Karpas-422 (cell line): ENCODE data around the gene CISH. TPM values are rescaled to one million over a fixed set of nuclear protein-coding genes. Genes with fewer than 3 reads are reported as not detected.

ENCODE experiments used
- DNase-seq: peaks from one replicate; pipeline ENCODE4 v3.0.0-alpha.2; 2015
- H2AFZ ChIP-seq: fragments of 200-600 bp; sonication (generic); 2 replicates; pipeline ENCODE4 v1.6.1; 2014; ENCODE audit warnings: antibody characterized with exemption, low read length, mixed read lengths
- H3K27ac ChIP-seq: fragments of 200-600 bp; sonication (generic); 2 replicates; pipeline ENCODE4 v1.5.1; 2014; ENCODE audit warnings: mild to moderate bottlenecking, low read length, moderate library complexity
- H3K27me3 ChIP-seq: fragments of 200-600 bp; sonication (generic); 2 replicates; pipeline ENCODE4 v1.6.1; 2014; ENCODE audit warnings: low read length, mixed read lengths
- H3K36me3 ChIP-seq: fragments of 200-600 bp; sonication (generic); 2 replicates; pipeline ENCODE4 v1.6.1; 2014; ENCODE audit warnings: low read length, mixed read lengths; ENCODE audit not compliant: insufficient read depth
- H3K4me1 ChIP-seq: fragments of 200-600 bp; sonication (generic); 2 replicates; pipeline ENCODE4 v1.6.1; 2014; ENCODE audit warnings: mild to moderate bottlenecking, low read length, mixed read lengths
- H3K4me2 ChIP-seq: fragments of 200-600 bp; sonication (generic); 2 replicates; pipeline ENCODE4 v1.6.1; 2014; ENCODE audit warnings: low read length, low read depth, mild to moderate bottlenecking; ENCODE audit not compliant: poor library complexity, severe bottlenecking
- H3K4me3 ChIP-seq: fragments of 200-600 bp; sonication (generic); 2 replicates; pipeline ENCODE4 v1.5.1; 2014; ENCODE audit warnings: mild to moderate bottlenecking, antibody characterized with exemption, low read length, mixed read lengths
- H3K79me2 ChIP-seq: fragments of 200-600 bp; sonication (generic); 2 replicates; pipeline ENCODE4 v1.6.1; 2014; ENCODE audit warnings: mild to moderate bottlenecking, low read length, mixed read lengths
- H3K9ac ChIP-seq: fragments of 200-600 bp; sonication (generic); 2 replicates; pipeline ENCODE4 v1.6.0; 2014; ENCODE audit warnings: low read length
- H3K9me2 ChIP-seq: fragments of 200-600 bp; sonication (generic), shearing (Covaris generic); replicated peaks from 2 replicates; pipeline ENCODE4 v1.6.0; 2014; ENCODE audit warnings: mild to moderate bottlenecking, low read length, moderate library complexity; ENCODE audit not compliant: insufficient read depth
- H3K9me3 ChIP-seq: fragments of 300-700, 200-600 bp; sonication (generic); 2 replicates; pipeline ENCODE4 v1.6.1; 2014; ENCODE audit warnings: low read length, mixed read lengths
- H4K20me1 ChIP-seq: fragments of 200-600 bp; sonication (generic); 2 replicates; pipeline ENCODE4 v1.6.1; 2014; ENCODE audit warnings: mild to moderate bottlenecking, antibody characterized with exemption, low read length, low read depth; ENCODE audit not compliant: insufficient read depth
- total RNA-seq: library from RNA; depleted of rRNA; stranded (reverse); fragments of >200 nt; shearing (Covaris generic); gene quantifications from 2 replicates; pipeline ENCODE4 v1.2.3, GENCODE V29; 2014; ENCODE audit warnings: low replicate concordance

The CISH gene
- total RNA-seq, 1 experiment from 2014 or later: not detected

DNA sequence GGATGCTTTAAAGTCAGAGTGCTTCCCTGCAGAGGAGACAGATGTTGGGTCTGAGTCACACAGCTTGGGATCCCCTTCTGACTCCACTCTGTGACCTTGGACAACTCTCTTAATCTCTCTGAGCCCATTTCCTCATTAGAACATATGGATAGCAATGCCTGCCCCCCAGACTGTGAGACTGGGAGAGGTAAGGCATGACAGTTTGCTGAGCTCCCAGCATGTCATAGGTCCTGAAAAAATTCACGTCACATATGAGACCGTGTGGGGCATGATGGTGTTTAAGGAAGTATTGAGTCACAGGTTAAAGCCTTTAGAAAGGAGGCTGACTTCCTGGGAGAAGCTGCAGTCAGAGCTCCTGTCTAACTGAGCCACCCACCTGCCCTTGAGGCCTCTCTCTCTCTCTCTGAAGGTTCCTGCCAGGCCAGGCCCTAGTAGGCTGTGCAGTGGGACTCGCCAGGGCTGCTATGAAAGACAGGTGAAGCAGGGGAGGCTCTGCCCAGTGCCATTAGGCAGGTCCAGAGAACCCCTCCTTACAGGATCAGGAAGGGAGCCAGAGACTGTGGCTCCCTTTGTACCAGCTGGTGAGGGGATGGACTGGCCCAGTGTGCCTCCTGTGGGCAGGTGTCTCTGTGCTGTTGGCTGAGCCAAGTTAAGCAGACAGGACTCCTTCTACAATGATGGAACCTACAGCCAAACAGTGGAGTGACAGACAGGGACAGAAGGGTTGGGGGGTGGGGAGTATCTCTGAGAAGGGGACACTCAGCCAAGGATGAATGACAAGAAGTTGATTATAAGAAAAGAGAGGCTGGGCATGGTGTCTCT, 43.6 kb upstream of the CISH start:
- Histone ChIP-seq H3K79me2 (no peaks in the 10 kb centered on the region), H3K9me2 (no peaks in the 10 kb centered on the region), H3K4me1 (no peaks in the 10 kb centered on the region), H3K4me2 (no peak overlapping the region), H2AFZ (no peak overlapping the region), H3K4me3 (no peak overlapping the region), H4K20me1 (no peaks in the 10 kb centered on the region), H3K27me3 (no peaks in the 10 kb centered on the region), H3K36me3 (no peaks in the 10 kb centered on the region), H3K27ac (no peak overlapping the region), H3K9me3 (no peaks in the 10 kb centered on the region), H3K9ac (no peak overlapping the region)
- DNase-seq: no peak

DNA sequence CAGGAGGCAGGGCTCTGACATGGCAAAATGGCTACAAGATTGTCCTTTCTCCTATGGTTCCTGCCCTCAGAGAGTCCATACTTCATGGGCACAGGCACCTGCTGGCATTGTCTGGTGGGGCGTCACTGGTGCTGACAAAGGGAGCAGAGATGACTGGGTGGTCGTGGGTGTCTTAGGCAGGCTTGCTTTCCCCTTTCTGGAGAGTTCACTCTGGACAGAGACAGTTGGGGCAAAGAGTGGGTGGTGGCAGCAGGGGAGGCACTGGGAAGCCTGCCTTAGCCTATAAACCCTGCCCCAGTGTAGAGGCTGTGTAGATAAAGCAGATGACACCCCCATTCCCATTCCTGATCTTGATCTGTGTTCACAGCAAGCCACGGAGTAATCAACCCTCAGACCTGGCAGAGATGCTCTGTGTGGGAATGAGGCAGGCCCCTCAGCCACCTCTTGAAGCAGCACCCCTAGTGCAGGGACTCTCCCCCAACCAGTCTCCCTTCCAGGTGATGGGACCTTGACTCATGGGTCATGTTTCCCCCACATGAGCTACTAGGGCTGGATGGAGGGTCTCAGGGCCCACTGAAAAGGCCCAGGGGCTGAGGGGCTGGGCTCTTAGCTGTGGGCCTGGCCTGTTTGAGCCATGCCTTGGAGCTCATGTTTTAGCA, 42.5 kb upstream of the CISH start:
- H3K9ac ChIP-seq: no peak overlapping the region
- H3K27me3 ChIP-seq: no peaks in the 10 kb centered on the region
- no peak overlapping the region for H3K27ac ChIP-seq
- H3K4me2 ChIP-seq: no peak overlapping the region
- H2AFZ ChIP-seq: no peak overlapping the region
- H3K9me3 ChIP-seq: no peaks in the 10 kb centered on the region
- H3K4me3 ChIP-seq: no peak overlapping the region
- no peak for DNase-seq
- H4K20me1 ChIP-seq: 0 out of 2 replicates have a peak, but pooled peaks cover 3% of the 10 kb centered on the region
- no peaks in the 10 kb centered on the region for H3K9me2 ChIP-seq
- no peaks in the 10 kb centered on the region for H3K4me1 ChIP-seq
- no peaks in the 10 kb centered on the region for H3K79me2 ChIP-seq
- no peaks in the 10 kb centered on the region for H3K36me3 ChIP-seq

DNA sequence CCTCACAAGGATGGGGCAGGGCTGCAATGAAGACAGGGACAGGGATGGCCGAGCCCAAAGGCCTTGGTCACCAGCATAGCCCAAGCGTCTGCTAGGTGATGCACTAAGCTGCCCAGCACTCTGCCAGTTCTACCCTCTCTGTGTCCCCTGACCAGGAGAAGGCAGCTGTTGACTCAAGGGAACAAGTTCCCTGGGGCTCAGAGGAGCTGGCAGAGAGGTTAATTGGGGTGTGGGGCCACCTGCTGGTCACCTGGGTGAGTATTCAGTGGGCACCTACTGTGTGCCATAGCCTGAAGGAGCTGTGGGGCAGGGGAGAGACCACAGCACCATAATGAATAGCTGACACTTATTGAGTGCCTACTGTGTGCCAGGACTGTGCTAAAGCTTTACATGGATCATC, 41.1 kb upstream of the CISH start:
- peak; percentile 69 for DNase-seq
- 0 out of 2 replicates have a peak, but pooled peaks cover 3% of the 10 kb centered on the region for H4K20me1 ChIP-seq

DNA sequence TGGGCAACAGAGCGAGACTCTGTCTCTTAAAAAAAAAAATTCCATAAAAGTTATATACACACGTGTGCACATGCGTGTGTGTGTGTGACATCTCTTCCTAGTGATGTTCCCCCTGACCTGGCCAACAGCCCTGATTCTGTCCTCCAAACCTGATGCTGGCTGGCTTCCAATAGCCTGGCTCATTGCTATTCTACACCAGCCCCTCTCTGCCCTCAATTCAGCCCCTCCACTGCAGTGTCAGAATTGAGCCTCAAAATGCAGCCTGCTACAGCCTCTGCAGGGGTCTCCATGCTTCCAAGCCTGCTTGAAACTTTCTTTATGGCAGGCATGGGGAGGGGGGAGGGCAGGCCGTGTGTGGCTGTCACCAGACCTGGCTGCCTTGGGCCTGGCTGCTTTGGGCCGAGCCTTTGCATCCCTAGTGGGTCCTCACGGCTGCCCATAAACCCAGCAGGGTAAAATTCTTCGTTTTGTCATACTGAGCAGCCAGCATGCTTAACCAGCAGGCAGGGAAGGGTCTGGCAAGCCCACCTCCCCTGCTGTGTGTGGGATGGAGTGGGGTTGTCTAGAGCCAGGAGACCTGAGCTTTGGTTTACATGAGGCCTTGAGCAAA, 40.5 kb upstream of the CISH start:
- no peak for DNase-seq

More for the DNA sequence above, 41.1 kb upstream of the CISH start:
- Histone ChIP-seq H3K36me3 (no peaks in the 10 kb centered on the region), H3K27ac (no peak overlapping the region), H2AFZ (no peak overlapping the region), H3K4me3 (no peak overlapping the region), H3K4me2 (no peak overlapping the region), H3K9me3 (no peaks in the 10 kb centered on the region), H3K79me2 (no peaks in the 10 kb centered on the region), H3K4me1 (no peaks in the 10 kb centered on the region), H3K9ac (no peak overlapping the region), H3K27me3 (no peaks in the 10 kb centered on the region), H3K9me2 (no peaks in the 10 kb centered on the region)

DNA sequence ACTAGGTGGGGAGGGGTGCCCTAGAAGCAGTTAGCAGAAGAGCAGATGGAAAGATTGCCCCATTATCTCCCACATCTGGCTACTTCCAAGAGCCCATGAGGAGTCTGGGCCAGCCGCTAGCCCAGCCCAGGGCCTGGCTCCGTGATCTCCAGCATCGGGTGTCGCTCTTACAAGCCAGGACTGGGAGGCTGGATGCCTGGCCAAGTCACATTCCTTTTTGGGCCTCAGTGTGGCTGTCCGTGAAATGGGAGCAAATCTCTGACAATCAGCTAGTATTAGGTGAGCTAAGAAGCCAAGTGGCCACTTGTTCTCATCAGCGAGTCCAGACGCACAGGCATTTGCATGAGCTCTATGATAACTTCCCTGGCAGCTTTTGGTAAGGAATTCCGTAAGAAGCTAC, 39.9 kb upstream of the CISH start:
- no peaks in the 10 kb centered on the region for H3K4me1 ChIP-seq
- 0 out of 2 replicates have a peak, but pooled peaks cover 3% of the 10 kb centered on the region for H4K20me1 ChIP-seq
- DNase-seq: no peak
- no peaks in the 10 kb centered on the region for H3K79me2 ChIP-seq
- no peak overlapping the region for H3K9ac ChIP-seq
- no peaks in the 10 kb centered on the region for H3K9me2 ChIP-seq
- H3K4me2 ChIP-seq: no peak overlapping the region
- H3K27ac ChIP-seq: no peak overlapping the region
- no peaks in the 10 kb centered on the region for H3K27me3 ChIP-seq
- H2AFZ ChIP-seq: no peak overlapping the region
- no peaks in the 10 kb centered on the region for H3K36me3 ChIP-seq
- no peaks in the 10 kb centered on the region for H3K9me3 ChIP-seq
- no peak overlapping the region for H3K4me3 ChIP-seq

More for the DNA sequence above, 40.5 kb upstream of the CISH start:
- Histone ChIP-seq H3K9me2 (no peaks in the 10 kb centered on the region), H3K36me3 (no peaks in the 10 kb centered on the region), H3K27me3 (no peaks in the 10 kb centered on the region), H4K20me1 (0 out of 2 replicates have a peak, but pooled peaks cover 3% of the 10 kb centered on the region), H3K27ac (no peak overlapping the region), H3K4me2 (no peak overlapping the region), H3K9me3 (no peaks in the 10 kb centered on the region), H3K9ac (no peak overlapping the region), H3K79me2 (no peaks in the 10 kb centered on the region), H3K4me3 (no peak overlapping the region), H3K4me1 (no peaks in the 10 kb centered on the region), H2AFZ (no peak overlapping the region)

DNA sequence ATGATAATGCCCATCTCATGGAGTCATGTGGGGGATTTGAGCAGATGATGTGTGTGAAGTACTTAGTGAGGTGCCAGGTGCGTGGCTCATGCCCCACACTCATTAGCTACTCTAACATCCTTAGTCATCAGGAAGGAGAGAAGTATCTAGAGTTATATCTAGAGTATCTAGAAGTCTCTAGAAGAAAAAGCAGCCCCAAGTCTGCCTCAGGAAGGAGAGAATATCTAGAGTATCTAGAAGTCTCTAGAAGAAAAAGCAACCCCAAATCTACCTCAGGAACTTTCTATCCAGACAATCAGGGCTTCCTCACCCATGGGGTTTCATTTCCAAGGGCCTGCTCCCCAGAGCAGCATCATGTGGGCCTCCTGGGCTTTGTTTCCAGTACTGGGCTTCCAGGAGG, 38.4 kb upstream of the CISH start:
- 0 out of 2 replicates have a peak, but pooled peaks cover 3% of the 10 kb centered on the region for H4K20me1 ChIP-seq
- no peak overlapping the region for H3K4me3 ChIP-seq
- no peak for DNase-seq
- H3K4me1 ChIP-seq: no peaks in the 10 kb centered on the region
- no peaks in the 10 kb centered on the region for H3K79me2 ChIP-seq
- H2AFZ ChIP-seq: no peak overlapping the region
- H3K9me3 ChIP-seq: no peaks in the 10 kb centered on the region
- H3K9ac ChIP-seq: no peak overlapping the region
- H3K36me3 ChIP-seq: no peaks in the 10 kb centered on the region
- no peak overlapping the region for H3K4me2 ChIP-seq
- H3K9me2 ChIP-seq: no peaks in the 10 kb centered on the region
- H3K27ac ChIP-seq: no peak overlapping the region
- H3K27me3 ChIP-seq: no peaks in the 10 kb centered on the region

DNA sequence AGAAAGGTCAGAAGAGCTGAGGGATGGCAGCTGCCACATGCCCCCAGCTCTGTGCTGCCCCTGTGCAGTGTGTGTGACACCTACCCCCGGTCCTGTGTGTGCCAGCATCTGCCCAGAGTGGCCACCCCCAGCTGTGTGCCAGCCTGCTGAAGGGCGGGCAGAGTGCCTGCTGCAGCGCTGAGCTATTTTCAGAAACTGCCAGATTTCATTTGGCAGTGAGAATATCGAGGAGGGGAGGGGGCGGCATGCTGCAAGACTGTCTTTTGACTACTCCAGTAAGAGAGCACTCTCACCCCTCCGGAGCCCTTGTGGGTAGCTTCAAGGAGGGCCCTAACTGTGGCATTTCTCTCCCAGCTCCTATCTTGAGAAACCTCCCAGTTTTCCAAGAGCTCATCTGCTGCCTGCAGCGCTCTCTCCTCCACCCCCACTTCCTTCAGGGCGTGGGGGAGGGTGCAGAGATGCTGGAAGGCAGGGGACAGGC, 37.9 kb upstream of the CISH start:
- H3K4me2 ChIP-seq: no peak overlapping the region

DNA sequence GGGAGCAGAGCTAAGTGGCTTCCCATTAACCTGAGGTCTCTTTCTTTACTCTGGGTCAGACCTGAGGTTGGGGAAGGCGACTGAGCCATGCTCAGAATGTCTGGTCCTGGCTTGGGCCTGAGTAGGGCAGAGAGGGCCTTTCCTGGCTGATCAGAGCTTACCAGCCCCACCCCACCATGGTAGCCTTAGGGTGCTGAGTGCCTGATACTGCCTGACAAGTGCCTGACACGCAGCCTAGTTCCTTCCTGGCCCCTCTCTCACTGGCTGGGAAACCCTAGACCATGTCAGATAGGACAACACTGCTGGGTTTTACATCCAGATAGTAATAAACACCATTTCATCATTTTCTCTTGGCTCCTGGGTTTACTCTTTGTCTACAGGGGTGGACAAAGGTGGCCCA, 37.4 kb upstream of the CISH start:
- Histone ChIP-seq H3K36me3 (no peaks in the 10 kb centered on the region), H3K27me3 (no peaks in the 10 kb centered on the region), H3K4me3 (no peak overlapping the region), H3K9ac (no peak overlapping the region), H3K79me2 (no peaks in the 10 kb centered on the region), H3K9me2 (no peaks in the 10 kb centered on the region), H3K4me2 (no peak overlapping the region), H3K4me1 (no peaks in the 10 kb centered on the region), H4K20me1 (0 out of 2 replicates have a peak, but pooled peaks cover 3% of the 10 kb centered on the region), H3K27ac (no peak overlapping the region), H3K9me3 (no peaks in the 10 kb centered on the region), H2AFZ (no peak overlapping the region)
- no peak for DNase-seq

More for the DNA sequence above, 37.9 kb upstream of the CISH start:
- Histone ChIP-seq H3K9me3 (no peaks in the 10 kb centered on the region), H3K27ac (no peak overlapping the region), H4K20me1 (0 out of 2 replicates have a peak, but pooled peaks cover 3% of the 10 kb centered on the region), H3K79me2 (no peaks in the 10 kb centered on the region), H3K36me3 (no peaks in the 10 kb centered on the region), H3K4me3 (no peak overlapping the region), H3K4me1 (no peaks in the 10 kb centered on the region), H3K9me2 (no peaks in the 10 kb centered on the region), H2AFZ (no peak overlapping the region), H3K27me3 (no peaks in the 10 kb centered on the region), H3K9ac (no peak overlapping the region)
- DNase-seq: no peak
